Parathyroid adenoma (tissue), 2 donors: ENCODE results near the gene DUSP12.
"Not testable (repeated sequence)": the region's sequence is repeated elsewhere in the genome, so short reads cannot be mapped to it uniquely, and the experiment has no call there.

Experiments used
- H2AFZ ChIP-seq: fragments of 300-600 bp; sonication (generic); one replicate; pipeline ENCODE4 v1.7.0; 2017; ENCODE audit warnings: antibody characterized with exemption, mild to moderate bottlenecking
- H3K27ac ChIP-seq: fragments of 300-600 bp; sonication (generic); one replicate; pipeline ENCODE4 v1.7.0; 2017
- H3K27me3 ChIP-seq: fragments of 300-600 bp; sonication (generic); one replicate; pipeline ENCODE4 v1.7.0; 2017; ENCODE audit warnings: low read length; ENCODE audit not compliant: control insufficient read depth, insufficient read depth
- H3K36me3 ChIP-seq: fragments of 300-600 bp; sonication (generic); one replicate; pipeline ENCODE4 v1.7.0; 2017; ENCODE audit warnings: low read length; ENCODE audit not compliant: control insufficient read depth, insufficient read depth
- H3K4me1 ChIP-seq: fragments of 300-600 bp; sonication (generic); one replicate; pipeline ENCODE4 v1.7.0; 2017; ENCODE audit warnings: control low read depth
- H3K4me2 ChIP-seq: fragments of 300-600 bp; sonication (generic); one replicate; pipeline ENCODE4 v1.7.0; 2017; ENCODE audit warnings: low read length
- H3K4me3 ChIP-seq: fragments of 300-600 bp; sonication (generic); one replicate; pipeline ENCODE4 v1.7.0; 2017; ENCODE audit warnings: low read depth, low read length
- H3K79me2 ChIP-seq: fragments of 300-600 bp; sonication (generic); one replicate; pipeline ENCODE4 v1.7.0; 2017; ENCODE audit warnings: control low read depth
- H3K9ac ChIP-seq: fragments of 300-600 bp; sonication (generic); one replicate; pipeline ENCODE4 v1.7.0; 2017; ENCODE audit warnings: mild to moderate bottlenecking
- H3K9me3 ChIP-seq: fragments of 300-600 bp; sonication (generic); one replicate; pipeline ENCODE4 v1.7.0; 2017; ENCODE audit warnings: low read length; ENCODE audit not compliant: control insufficient read depth
- CTCF ChIP-seq: fragments of 300-600 bp; sonication (generic); IDR thresholded peaks from one replicate; pipeline ENCODE4 v1.7.0; 2017; ENCODE audit warnings: antibody characterized with exemption, mild to moderate bottlenecking
- donor health status: primary hyperparathyroidism.

DUSP12 gene

GRCh38 chr1:161721738-161722343 lies 27.7 kb upstream of the DUSP12 start:
- no peak for TF ChIP-seq CTCF
- H3K4me1 ChIP-seq = no peaks in the 10 kb centered on the region
- no peak overlapping the region for H3K4me2 ChIP-seq
- no peak overlapping the region for H2AFZ ChIP-seq
- no peaks in the 10 kb centered on the region for H3K27me3 ChIP-seq
- no peaks in the 10 kb centered on the region for H3K9me3 ChIP-seq
- no peak overlapping the region for H3K4me3 ChIP-seq
- no peaks in the 10 kb centered on the region for H3K79me2 ChIP-seq
- H3K9ac ChIP-seq = no peak overlapping the region
- no peak overlapping the region for H3K27ac ChIP-seq
- H3K36me3 ChIP-seq = no peaks in the 10 kb centered on the region

DNA sequence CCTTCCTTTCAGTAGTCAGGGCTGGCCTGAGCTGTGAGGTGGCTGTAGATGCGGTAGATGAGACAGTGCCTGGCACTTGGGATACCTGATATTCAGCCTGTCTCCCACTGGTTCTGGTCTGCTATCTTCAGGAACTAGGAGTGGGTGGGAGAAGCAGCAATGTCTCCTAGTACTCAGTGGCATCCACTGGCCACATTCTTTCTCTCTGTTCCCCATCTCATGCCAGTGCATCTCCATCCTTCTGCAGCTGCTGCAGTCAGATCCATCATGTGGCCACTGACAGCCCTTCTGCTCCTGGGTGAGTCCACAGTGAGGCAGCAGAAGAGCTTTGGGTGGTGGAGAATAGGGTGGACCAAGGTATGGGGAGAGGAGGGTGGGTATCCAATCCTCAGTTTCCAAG lies 27.2 kb upstream of the DUSP12 start:
- Histone ChIP-seq H3K4me3 (no peak overlapping the region), H3K9me3 (no peaks in the 10 kb centered on the region), H3K9ac (no peak overlapping the region)

DNA sequence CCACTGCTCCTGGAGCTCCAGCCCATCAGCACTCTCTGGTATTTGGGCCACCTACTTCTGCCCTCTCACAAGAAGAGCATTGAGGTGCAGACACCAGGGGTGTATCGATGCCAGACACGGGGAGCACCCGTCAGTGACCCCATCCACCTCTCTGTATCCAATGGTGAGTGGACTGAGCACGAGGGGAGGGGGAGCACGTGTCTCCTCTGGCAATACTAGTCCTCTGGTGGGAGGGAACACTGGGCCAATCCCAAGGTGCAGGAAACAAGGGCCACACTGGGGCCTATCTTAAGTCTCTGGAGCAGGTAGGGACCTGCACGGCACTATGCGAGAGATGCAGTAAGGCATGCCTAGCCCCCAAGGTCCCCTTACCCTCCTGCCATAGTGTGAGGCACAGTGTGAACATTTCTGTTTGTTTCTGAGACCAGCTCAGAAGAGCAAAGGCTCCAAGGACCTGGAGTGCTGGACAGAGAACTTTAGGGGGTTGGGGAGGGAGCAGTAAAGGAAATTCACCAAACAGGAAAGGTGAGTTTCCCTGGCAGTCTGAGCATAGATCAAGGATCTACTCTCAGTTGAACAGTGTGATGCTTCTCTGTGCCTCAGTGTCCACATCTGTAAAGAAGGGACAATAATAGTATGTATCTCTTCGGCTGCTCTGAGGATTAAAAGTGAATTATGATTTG lies 26.0 kb upstream of the DUSP12 start:
- H3K4me3 ChIP-seq = no peak overlapping the region
- H3K4me1 ChIP-seq = no peaks in the 10 kb centered on the region
- H3K36me3 ChIP-seq = no peaks in the 10 kb centered on the region
- H3K27ac ChIP-seq = no peak overlapping the region
- TF ChIP-seq CTCF = no peak
- no peaks in the 10 kb centered on the region for H3K27me3 ChIP-seq
- no peaks in the 10 kb centered on the region for H3K9me3 ChIP-seq
- H3K4me2 ChIP-seq = no peak overlapping the region
- no peaks in the 10 kb centered on the region for H3K79me2 ChIP-seq
- H2AFZ ChIP-seq = no peak overlapping the region
- H3K9ac ChIP-seq = no peak overlapping the region

More for the DNA sequence above, 27.2 kb upstream of the DUSP12 start:
- H3K27ac ChIP-seq = no peak overlapping the region
- H3K4me1 ChIP-seq = no peaks in the 10 kb centered on the region
- H3K36me3 ChIP-seq = no peaks in the 10 kb centered on the region
- H2AFZ ChIP-seq = no peak overlapping the region
- no peak for TF ChIP-seq CTCF
- H3K4me2 ChIP-seq = no peak overlapping the region
- H3K79me2 ChIP-seq = no peaks in the 10 kb centered on the region
- no peaks in the 10 kb centered on the region for H3K27me3 ChIP-seq

DNA sequence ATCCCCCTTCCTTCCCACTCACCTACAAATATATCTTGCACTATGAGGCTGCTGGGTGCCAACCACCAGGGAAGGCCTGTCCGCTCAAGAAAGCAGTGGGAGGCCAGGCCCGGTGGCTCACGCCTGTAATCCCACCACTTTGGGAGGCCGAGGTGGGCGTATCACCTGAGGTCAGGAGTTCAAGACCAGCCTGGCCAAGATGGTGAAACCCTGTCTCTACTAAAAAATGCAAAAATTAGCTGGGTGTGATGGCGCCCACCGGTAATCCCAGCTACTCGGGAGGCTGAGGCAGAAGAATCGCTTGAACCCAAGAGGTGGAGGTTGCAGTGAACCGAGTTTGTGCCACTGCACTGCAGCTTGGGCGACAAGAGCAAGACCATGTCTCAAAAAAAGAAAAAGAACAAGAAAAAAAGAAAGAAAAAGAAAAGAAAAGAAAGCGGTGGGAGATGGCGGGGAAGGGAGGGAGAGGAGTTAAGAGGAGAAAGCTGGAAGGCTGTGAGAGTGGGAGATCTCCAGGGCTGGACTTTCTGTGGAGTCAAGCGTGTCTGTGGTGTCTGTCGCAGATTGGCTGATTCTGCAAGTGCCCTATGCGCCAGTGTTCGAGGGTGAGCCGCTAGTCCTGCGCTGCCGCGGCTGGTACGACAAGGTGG lies 24.2 kb upstream of the DUSP12 start:
- Histone ChIP-seq H3K4me2 (peak overlapping the region; percentile 89), H3K4me3 (peak overlapping the region; percentile 76), H3K27ac (peak overlapping the region; percentile 79)

DNA sequence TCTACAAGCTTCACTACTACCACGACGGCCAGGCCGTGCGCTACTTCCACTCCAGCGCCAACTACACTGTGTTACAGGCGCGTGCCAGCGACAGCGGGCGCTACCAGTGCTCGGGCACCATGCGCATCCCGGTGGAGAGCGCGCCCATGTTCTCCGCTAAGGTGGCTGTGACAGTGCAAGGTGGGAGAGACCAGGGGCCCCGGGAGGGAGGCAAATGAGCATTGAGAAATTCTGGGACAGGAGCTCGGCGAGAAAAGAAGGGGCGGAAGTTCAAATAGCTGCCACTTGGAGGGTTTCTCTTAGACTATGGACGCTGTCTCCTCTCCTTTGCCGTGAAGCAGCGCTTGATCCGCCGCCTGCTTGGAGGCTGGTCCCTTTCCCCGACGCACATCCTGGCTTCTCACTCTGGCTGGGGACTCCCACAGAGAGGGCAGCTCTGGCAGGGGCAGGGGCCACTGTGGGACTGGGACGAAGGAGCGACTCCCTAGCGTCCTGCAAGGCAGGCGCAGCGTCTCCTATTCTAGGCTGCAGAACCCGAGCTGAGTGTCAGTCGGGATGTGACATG lies 23.6 kb upstream of the DUSP12 start:
- Histone ChIP-seq H2AFZ (peak overlapping the region; percentile 89), H3K9me3 (no peaks in the 10 kb centered on the region), H3K36me3 (no peaks in the 10 kb centered on the region), H3K4me3 (peak overlapping the region; percentile 76), H3K27me3 (no peaks in the 10 kb centered on the region), H3K79me2 (no peaks in the 10 kb centered on the region), H3K4me2 (peak overlapping the region; percentile 89), H3K27ac (peak overlapping the region; percentile 79), H3K9ac (no peak overlapping the region), H3K4me1 (no peaks in the 10 kb centered on the region)
- no peak for TF ChIP-seq CTCF

More for the DNA sequence above, 24.2 kb upstream of the DUSP12 start:
- H3K36me3 ChIP-seq, H3K9me3 ChIP-seq, H3K79me2 ChIP-seq, H3K27me3 ChIP-seq, H3K4me1 ChIP-seq, H3K9ac ChIP-seq: not testable (repeated sequence)
- peak overlapping the region; percentile 89 for H2AFZ ChIP-seq
